ENCODE measurements around the gene LRIG3. TPM values are rescaled to one million over a fixed set of nuclear protein-coding genes. Genes with fewer than 3 reads are reported as not detected.

LRIG3 gene
- total and polyA plus RNA-seq, 9 of the 15 experiments (the other 6 are each of a cell fraction or from before 2014, with no cell fraction given) = 0.18 TPM; not detected in 8

GRCh38 chr12:58917699-58918468, 2.4 kb downstream of the LRIG3 start:
- H3K9me3 ChIP-seq (replicated peaks; ENCODE audit: control insufficient read depth, insufficient read depth, low read depth, low read length) = no peaks in the 10 kb centered on the region
- no peak overlapping the region for H3K9ac ChIP-seq (ENCODE audit: insufficient read depth in 1 of 2, low read depth in 2 of 2, low read length in 2 of 2)
- peaks cover 0 to 11% of the 10 kb centered on the region in 2 experiments; a peak in 1 of 5 replicates for H3K4me1 ChIP-seq (replicated peaks in 1 of 2; ENCODE audit: control insufficient read depth in 2 of 2, insufficient read depth in 2 of 2, low read length in 2 of 2)
- FAIRE-seq (no peak), DNase-seq (ENCODE audit: extremely low read depth in 1 of 4, low spot score in 3 of 4) (no peak), ATAC-seq (no peak)
- no TSS peak for BruUV-seq (replicated peaks)
- H3K27me3 ChIP-seq (ENCODE audit: control insufficient read depth in 2 of 2, insufficient read depth in 2 of 2, low read length in 2 of 2) = no peaks in the 10 kb centered on the region
- H3K27ac ChIP-seq (ENCODE audit: extremely low read depth, low read depth, low read length) = no peak overlapping the region
- intact Hi-C loops (cut with micrococcal nuclease) = no loop called here
- no peak overlapping the region for H3K4me3 ChIP-seq
- H3K79me2 ChIP-seq (ENCODE audit: control insufficient read depth, insufficient read depth, low read length) = no peaks in the 10 kb centered on the region
- 1% methylated on average over 5 of the region's 5 CpGs for WGBS (ENCODE audit: insufficient coverage, low coverage, missing lambda C conversion rate)
- POLR2A ChIA-PET = no interaction called here
- H3K4me2 ChIP-seq (ENCODE audit: insufficient read depth, low read length) = no peak overlapping the region
- CTCF ChIA-PET (ENCODE audit: low intra/inter-chr PET ratio) = no interaction called here
- no peaks in the 10 kb centered on the region for H4K20me1 ChIP-seq (replicated peaks; ENCODE audit: control insufficient read depth, insufficient read depth, low read length)
- in situ Hi-C loops (cut with MboI) = no loop called here
- H2AFZ ChIP-seq (ENCODE audit: low read depth, low read length) = no peak overlapping the region
- H3K9me1 ChIP-seq (ENCODE audit: control insufficient read depth, insufficient read depth, low read length) = no peaks in the 10 kb centered on the region
- no peaks in the 10 kb centered on the region for H3K36me3 ChIP-seq (ENCODE audit: control insufficient read depth, insufficient read depth, low read length)
- no peak for TF ChIP-seq E2F8 (IDR thresholded peaks at IDR 0.05; ENCODE audit: low read depth, partially characterized antibody)
- no peak for TF ChIP-seq EP300 (IDR thresholded peaks at IDR 0.05; ENCODE audit: low read length)
- TF ChIP-seq REST (IDR thresholded peaks at IDR 0.05; ENCODE audit: borderline replicate concordance) = no peak
- no peak for TF ChIP-seq REST (CRISPR knock-in tag; IDR thresholded peaks at IDR 0.05; ENCODE audit: low read depth)
- TF ChIP-seq SRSF7 (optimal IDR thresholded peaks at IDR 0.05; ENCODE audit: low read depth, low read length) = no peak
- TF ChIP-seq HDAC8 (tag; IDR thresholded peaks at IDR 0.05) = no peak
- TF ChIP-seq ZBTB5 (IDR thresholded peaks at IDR 0.05) = no peak

Data from K562 (cell line).